Nephron (organoid): ENCODE results near the gene MLLT10.
"Not testable (repeated sequence)": the region's sequence is repeated elsewhere in the genome, so short reads cannot be mapped to it uniquely, and the experiment has no call there.

ENCODE experiments used
- H3K27ac Mint-ChIP-seq, 3 experiments: 2 replicates each; pipeline ENCODE4 v1.8.0; 2020; ENCODE audit warnings: mixed read lengths in 3 of 3, mild to moderate bottlenecking in 2 of 3, moderate library complexity in 1 of 3
- H3K27me3 Mint-ChIP-seq: 2 replicates; pipeline ENCODE4 v1.8.0; 2021; ENCODE audit warnings: low read depth, mild to moderate bottlenecking, moderate library complexity, mixed read lengths
- H3K36me3 Mint-ChIP-seq: 2 replicates; pipeline ENCODE4 v1.8.0; 2020; ENCODE audit warnings: low read depth, mixed read lengths
- H3K4me1 Mint-ChIP-seq: 2 replicates; pipeline ENCODE4 v1.8.0; 2020; ENCODE audit warnings: mixed read lengths
- H3K4me3 Mint-ChIP-seq, 3 experiments: 2 replicates each; pipeline ENCODE4 v1.8.0; 2020; ENCODE audit warnings: mild to moderate bottlenecking in 3 of 3, mixed read lengths in 3 of 3, moderate library complexity in 2 of 3
- H3K9me3 Mint-ChIP-seq: 2 replicates; pipeline ENCODE4 v1.8.0; 2020; ENCODE audit warnings: mixed read lengths
- TF ChIP-seq, protein P1 (sequence below), 3 experiments: fragments of 200-600 bp; sonication (generic); IDR thresholded peaks; one replicate each; pipeline ENCODE4 v1.5.0; 2021; ENCODE audit warnings: antibody characterized with exemption in 3 of 3; ENCODE audit not compliant: unreplicated experiment in 3 of 3

Gene MLLT10

GRCh38 chr10:21625623-21626229 lies 91.7 kb downstream of the MLLT10 start:
- H3K4me3 Mint-ChIP-seq: no peak overlapping the region
- H3K27me3 Mint-ChIP-seq: no peaks in the 10 kb centered on the region
- H3K36me3 Mint-ChIP-seq: peaks cover 62% of the 10 kb centered on the region
- TF ChIP-seq, protein P1, sequence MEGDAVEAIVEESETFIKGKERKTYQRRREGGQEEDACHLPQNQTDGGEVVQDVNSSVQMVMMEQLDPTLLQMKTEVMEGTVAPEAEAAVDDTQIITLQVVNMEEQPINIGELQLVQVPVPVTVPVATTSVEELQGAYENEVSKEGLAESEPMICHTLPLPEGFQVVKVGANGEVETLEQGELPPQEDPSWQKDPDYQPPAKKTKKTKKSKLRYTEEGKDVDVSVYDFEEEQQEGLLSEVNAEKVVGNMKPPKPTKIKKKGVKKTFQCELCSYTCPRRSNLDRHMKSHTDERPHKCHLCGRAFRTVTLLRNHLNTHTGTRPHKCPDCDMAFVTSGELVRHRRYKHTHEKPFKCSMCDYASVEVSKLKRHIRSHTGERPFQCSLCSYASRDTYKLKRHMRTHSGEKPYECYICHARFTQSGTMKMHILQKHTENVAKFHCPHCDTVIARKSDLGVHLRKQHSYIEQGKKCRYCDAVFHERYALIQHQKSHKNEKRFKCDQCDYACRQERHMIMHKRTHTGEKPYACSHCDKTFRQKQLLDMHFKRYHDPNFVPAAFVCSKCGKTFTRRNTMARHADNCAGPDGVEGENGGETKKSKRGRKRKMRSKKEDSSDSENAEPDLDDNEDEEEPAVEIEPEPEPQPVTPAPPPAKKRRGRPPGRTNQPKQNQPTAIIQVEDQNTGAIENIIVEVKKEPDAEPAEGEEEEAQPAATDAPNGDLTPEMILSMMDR (IDR thresholded peaks at IDR 0.05; ENCODE audit: unreplicated experiment in 3 of 3): no peak
- no peaks in the 10 kb centered on the region for H3K9me3 Mint-ChIP-seq
- H3K4me1 Mint-ChIP-seq: peaks cover 12% of the 10 kb centered on the region
- H3K27ac Mint-ChIP-seq: no peak overlapping the region

DNA sequence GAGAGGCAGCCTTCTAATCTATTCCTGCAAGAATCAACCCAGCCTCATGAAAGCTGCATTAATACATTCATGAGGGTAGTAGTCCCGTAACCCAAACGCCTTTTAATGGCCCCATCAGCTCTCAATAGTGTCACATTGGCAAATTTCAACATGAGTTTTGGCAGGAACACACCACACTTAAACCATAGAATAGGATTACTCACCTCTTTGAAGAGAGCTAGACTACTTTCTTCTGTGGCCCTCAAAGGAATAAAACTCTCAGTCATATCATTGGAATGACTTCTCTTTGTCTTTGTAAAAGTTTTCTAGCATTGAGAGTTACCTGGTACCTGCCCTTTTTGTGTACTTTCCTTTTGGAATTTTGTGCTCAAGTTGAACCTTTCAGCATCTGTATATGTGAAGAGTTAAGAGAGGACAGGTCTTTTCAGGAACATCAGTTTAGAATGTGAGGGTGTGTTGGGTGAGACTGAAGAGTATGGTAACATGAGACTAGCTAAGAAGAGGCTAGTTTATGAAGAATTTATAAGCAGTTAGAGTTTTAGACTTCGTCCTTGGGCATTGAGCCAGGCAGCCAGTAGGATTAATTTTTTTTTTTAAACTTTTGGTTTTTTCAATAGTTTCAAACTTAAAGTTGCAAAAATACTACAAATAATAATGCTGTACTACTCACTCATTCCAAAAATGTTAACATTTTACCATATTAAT lies 92.6 kb downstream of the MLLT10 start:
- Mint-ChIP-seq H3K36me3 (peaks cover 67% of the 10 kb centered on the region), H3K4me3 (no peak overlapping the region), H3K27me3 (no peaks in the 10 kb centered on the region), H3K4me1 (peaks cover 12% of the 10 kb centered on the region), H3K27ac (peak overlapping the region in 1 of 3 experiments; percentile 4), H3K9me3 (no peaks in the 10 kb centered on the region)
- TF ChIP-seq, protein P1 (IDR thresholded peaks at IDR 0.05; ENCODE audit: unreplicated experiment in 3 of 3): no peak

GRCh38 chr10:21627331-21627730 lies 93.3 kb downstream of the MLLT10 start:
- TF ChIP-seq, protein P1 (IDR thresholded peaks at IDR 0.05; ENCODE audit: unreplicated experiment in 3 of 3): no peak
- Mint-ChIP-seq H3K27me3 (no peaks in the 10 kb centered on the region), H3K9me3 (no peaks in the 10 kb centered on the region), H3K4me3 (no peak overlapping the region), H3K36me3 (peaks cover 72% of the 10 kb centered on the region), H3K4me1 (peaks cover 12% of the 10 kb centered on the region), H3K27ac (peak overlapping the region in 1 of 3 experiments; percentile 4)

DNA sequence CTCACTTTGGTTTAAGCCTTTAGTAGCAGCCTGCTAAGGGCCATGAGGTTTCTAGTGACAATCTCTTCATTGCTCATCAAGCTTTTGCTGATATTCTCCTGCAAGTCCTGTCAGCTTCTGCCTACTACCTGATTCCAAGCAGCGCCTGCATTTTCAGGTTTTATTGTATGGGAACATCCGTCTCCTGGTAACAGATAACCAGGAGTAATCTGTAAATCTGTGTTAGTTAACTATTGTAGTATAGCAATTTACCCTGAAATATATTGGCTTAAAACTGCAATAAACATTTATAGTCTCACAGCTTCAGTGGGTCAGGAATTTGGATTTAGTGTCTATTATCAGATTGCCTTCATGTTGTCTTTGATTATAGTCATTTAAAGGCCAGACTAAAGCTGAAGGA lies 94.0 kb downstream of the MLLT10 start:
- Mint-ChIP-seq H3K27ac (peak overlapping the region in 1 of 3 experiments; percentile 4), H3K9me3 (no peaks in the 10 kb centered on the region), H3K27me3 (no peaks in the 10 kb centered on the region), H3K4me1 (peaks cover 12% of the 10 kb centered on the region), H3K36me3 (peaks cover 66% of the 10 kb centered on the region), H3K4me3 (no peak overlapping the region)
- TF ChIP-seq, protein P1 (IDR thresholded peaks at IDR 0.05; ENCODE audit: unreplicated experiment in 3 of 3): no peak

DNA sequence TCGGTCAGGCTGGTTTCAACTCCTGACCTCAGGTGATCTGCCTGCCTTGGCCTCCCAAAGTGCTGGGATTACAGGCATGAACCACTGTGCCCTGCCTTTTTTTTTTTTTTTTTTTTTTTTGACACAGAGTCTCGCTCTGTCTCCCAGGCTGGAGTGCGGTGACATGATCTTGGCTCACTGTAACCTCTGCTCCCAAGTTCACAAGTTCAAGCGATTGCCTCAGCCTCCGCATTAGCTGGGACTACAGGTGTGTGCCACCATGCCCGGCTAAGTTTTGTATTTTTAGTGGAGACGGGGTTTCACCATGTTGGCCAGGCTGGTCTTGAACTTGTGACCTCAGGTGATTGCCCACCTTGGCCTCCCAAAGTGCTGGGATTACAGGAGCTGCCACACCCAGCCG lies 94.6 kb downstream of the MLLT10 start:
- not testable (repeated sequence) for H3K27ac Mint-ChIP-seq, H3K27me3 Mint-ChIP-seq, H3K4me3 Mint-ChIP-seq, H3K9me3 Mint-ChIP-seq
- Mint-ChIP-seq H3K4me1 (peaks cover 12% of the 10 kb centered on the region), H3K36me3 (peaks cover 61% of the 10 kb centered on the region)

GRCh38 chr10:21634599-21635365 lies 100.8 kb downstream of the MLLT10 start:
- H3K27ac Mint-ChIP-seq: no peak overlapping the region
- TF ChIP-seq, protein P1 (IDR thresholded peaks at IDR 0.05; ENCODE audit: unreplicated experiment in 3 of 3): no peak
- H3K27me3 Mint-ChIP-seq: no peaks in the 10 kb centered on the region
- H3K4me1 Mint-ChIP-seq: peaks cover 24% of the 10 kb centered on the region
- no peak overlapping the region for H3K4me3 Mint-ChIP-seq
- H3K36me3 Mint-ChIP-seq: peaks cover 40% of the 10 kb centered on the region
- H3K9me3 Mint-ChIP-seq: no peaks in the 10 kb centered on the region
